Mammary epithelial cell (primary cell): Measurements from ENCODE around the gene CELF4.

Experiments used
- CTCF ChIP-seq, 2 donors: IDR thresholded peaks in 1 of 2; conservative IDR thresholded peaks in 1 of 2; 2 replicates each; pipeline ENCODE4 v1.5.1; 2011 to 2012; ENCODE audit warnings: inconsistent platforms in 2 of 2, low read length in 2 of 2, mild to moderate bottlenecking in 2 of 2, control low read depth in 1 of 2, low read depth in 1 of 2; ENCODE audit not compliant: insufficient read depth in 1 of 2; ENCODE audit errors: extremely low read depth in 1 of 2
- EZH2 ChIP-seq: IDR thresholded peaks from 2 replicates; pipeline ENCODE4 v1.6.1; 2012; ENCODE audit warnings: low read length, inconsistent platforms, borderline replicate concordance

GRCh38 chr18:37570336-37570930 lies 4.8 kb upstream of the CELF4 start:
- TF ChIP-seq CTCF (conservative IDR thresholded peaks at IDR 0.05 in 1 of 2, IDR thresholded peaks at IDR 0.05 in 1 of 2; ENCODE audit: extremely low read depth in 1 of 2, insufficient read depth in 1 of 2, low read depth in 1 of 2, low read length in 2 of 2) (no peak), EZH2 (no peak)
